GM12801 (cell line): ENCODE results near the gene RIMS4.

Experiments
- CTCF ChIP-seq: IDR thresholded peaks from one replicate; pipeline ENCODE4 v1.5.1; 2011; ENCODE audit warnings: control low read depth; ENCODE audit not compliant: insufficient read length; ENCODE audit errors: extremely low read depth

Gene RIMS4

GRCh38 chr20:44849703-44850102, 39.4 kb upstream of the RIMS4 start:
- TF ChIP-seq CTCF = no peak

GRCh38 chr20:44848254-44849015, 38.1 kb upstream of the RIMS4 start:
- no peak for TF ChIP-seq CTCF

DNA sequence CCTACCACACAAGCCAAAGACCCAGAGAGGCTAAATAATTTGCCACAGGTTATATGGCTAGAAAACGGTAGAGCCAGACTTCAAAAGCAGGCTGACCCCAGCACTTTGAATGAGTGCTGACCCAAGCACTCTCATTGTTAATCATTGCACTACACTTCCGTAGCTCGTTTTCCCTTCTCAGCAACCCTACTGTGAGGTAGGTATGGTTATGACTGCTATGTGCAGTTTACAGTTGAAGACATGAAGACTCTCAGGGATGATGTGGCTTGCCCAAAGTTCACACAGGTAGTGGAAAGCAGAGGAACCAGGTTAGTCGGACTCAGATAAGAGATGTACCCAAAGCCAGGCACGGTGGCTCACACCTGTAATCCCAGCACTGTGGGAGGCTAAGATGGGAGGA, 33.5 kb upstream of the RIMS4 start:
- no peak for TF ChIP-seq CTCF

GRCh38 chr20:44841955-44842354, 31.6 kb upstream of the RIMS4 start:
- TF ChIP-seq CTCF = no peak

DNA sequence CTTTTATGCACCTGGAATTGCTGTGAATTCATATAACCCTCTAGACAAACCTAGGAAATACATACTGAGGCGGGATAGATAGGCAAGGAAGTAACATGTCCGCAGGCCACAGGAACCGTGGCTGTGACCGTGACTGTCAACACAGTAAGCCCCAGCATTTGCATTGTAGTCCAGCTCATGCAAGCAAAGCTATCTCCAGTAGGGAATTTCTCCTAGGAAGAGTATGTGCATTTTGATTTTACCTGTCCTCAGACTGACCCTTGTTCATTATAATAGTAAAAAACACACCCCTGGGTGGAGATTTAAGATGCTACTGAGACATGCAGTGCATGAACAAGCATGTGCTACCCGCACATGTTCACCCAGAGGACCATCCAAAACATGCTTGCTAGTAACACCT, 30.5 kb upstream of the RIMS4 start:
- TF ChIP-seq CTCF = no peak

- TF ChIP-seq CTCF = no peak
Observed at GRCh38 chr20:44839481-44839880, 29.1 kb upstream of the RIMS4 start.

GRCh38 chr20:44838521-44838920, 28.2 kb upstream of the RIMS4 start:
- no peak for TF ChIP-seq CTCF
